Smooth muscle cell of the brain vasculature (primary cell): ENCODE measurements around the gene TAC4.
"Not testable (repeated sequence)": the region's sequence is repeated elsewhere in the genome, so short reads cannot be mapped to it uniquely, and the experiment has no call there.

Source experiments
- DNase-seq: peaks from one replicate; pipeline ENCODE4 v3.0.0-alpha.2; 2012; ENCODE audit warnings: low read depth, low spot score

Gene TAC4

GRCh38 chr17:49843774-49844350 is 4.0 kb downstream of the TAC4 start:
- no peak for DNase-seq

GRCh38 chr17:49842846-49843245 is 5.0 kb downstream of the TAC4 start:
- DNase-seq = no peak

- DNase-seq = no peak
Observed at GRCh38 chr17:49842371-49842770, 5.5 kb downstream of the TAC4 start.

- no peak for DNase-seq
Observed at GRCh38 chr17:49841548-49841947, 6.3 kb downstream of the TAC4 start.

- DNase-seq = no peak
Observed at GRCh38 chr17:49839455-49839854, 8.4 kb downstream of the TAC4 start.

- no peak for DNase-seq
Observed at GRCh38 chr17:49836111-49837030, 11.5 kb downstream of the TAC4 start.

- no peak for DNase-seq
Observed at GRCh38 chr17:49835472-49835871, 12.4 kb downstream of the TAC4 start.

- DNase-seq = no peak
Observed at GRCh38 chr17:49834118-49834743, 13.6 kb downstream of the TAC4 start.

GRCh38 chr17:49832840-49833599 is 14.8 kb downstream of the TAC4 start:
- no peak for DNase-seq

- no peak for DNase-seq
Observed at GRCh38 chr17:49830605-49831004, 17.3 kb downstream of the TAC4 start.

GRCh38 chr17:49829026-49829425 is 18.8 kb downstream of the TAC4 start:
- no peak for DNase-seq

- DNase-seq = not testable (repeated sequence)
Observed at GRCh38 chr17:49828325-49828724, 19.5 kb downstream of the TAC4 start.

- DNase-seq = no peak
Observed at GRCh38 chr17:49825645-49826044, 22.2 kb downstream of the TAC4 start.

- DNase-seq = no peak
Observed at GRCh38 chr17:49823614-49824013, 24.3 kb downstream of the TAC4 start.

GRCh38 chr17:49822829-49823228 is 25.0 kb downstream of the TAC4 start:
- DNase-seq = no peak

- DNase-seq = no peak
Observed at GRCh38 chr17:49821916-49822315, 26.0 kb downstream of the TAC4 start.

- no peak for DNase-seq
Observed at GRCh38 chr17:49821466-49821865, 26.4 kb downstream of the TAC4 start.

- no peak for DNase-seq
Observed at GRCh38 chr17:49820773-49821172, 27.1 kb downstream of the TAC4 start.

- no peak for DNase-seq
Observed at GRCh38 chr17:49819651-49820050, 28.2 kb downstream of the TAC4 start.

GRCh38 chr17:49819138-49819537 is 28.7 kb downstream of the TAC4 start:
- no peak for DNase-seq

GRCh38 chr17:49817993-49818392 is 29.9 kb downstream of the TAC4 start:
- no peak for DNase-seq

- no peak for DNase-seq
Observed at GRCh38 chr17:49815761-49816281, 32.0 kb downstream of the TAC4 start.
